Activated CD4-positive, alpha-beta T cell treated with anti-CD3 and anti-CD28 coated beads for 36 hours (primary cell): ENCODE data around the gene CDY2A. TPM values are rescaled to one million over a fixed set of nuclear protein-coding genes. Genes with fewer than 3 reads are reported as not detected.
"Not testable (repeated sequence)": the region's sequence is repeated elsewhere in the genome, so short reads cannot be mapped to it uniquely, and the experiment has no call there.

ENCODE experiments used
- ATAC-seq: fragments of 200-7000 bp; cut with Tn5 transposase; one replicate; pipeline ENCODE4 v1.10.0; 2021; ENCODE audit warnings: mild to moderate bottlenecking, moderate library complexity
- CTCF ChIA-PET: fragments of 350-600 bp; sonication (Branson Sonifier 250); formaldehyde crosslinking; loops from one replicate; lab custom pipeline; 2021; ENCODE audit warnings: antibody characterized with exemption; lab: Charles Lee
- POLR2A ChIA-PET: fragments of 350-600 bp; sonication (Branson Sonifier 250); formaldehyde crosslinking; loops from one replicate; lab custom pipeline; 2021; ENCODE audit warnings: antibody characterized with exemption, inconsistent platforms; lab: Charles Lee
- DNase-seq: peaks from one replicate; pipeline ENCODE4 v3.0.0-alpha.2; 2020
- H3K27ac Mint-ChIP-seq: one replicate; pipeline ENCODE4 v1.8.0; 2021; ENCODE audit warnings: mixed read lengths
- H3K27me3 Mint-ChIP-seq: one replicate; pipeline ENCODE4 v1.8.0; 2021; ENCODE audit warnings: mixed read lengths
- H3K36me3 Mint-ChIP-seq: one replicate; pipeline ENCODE4 v1.8.0; 2021; ENCODE audit warnings: low read depth, mixed read lengths
- H3K4me1 Mint-ChIP-seq: one replicate; pipeline ENCODE4 v1.8.0; 2021; ENCODE audit warnings: mixed read lengths
- H3K4me3 Mint-ChIP-seq: one replicate; pipeline ENCODE4 v1.8.0; 2021; ENCODE audit warnings: mild to moderate bottlenecking, moderate library complexity, mixed read lengths
- H3K9me3 Mint-ChIP-seq: one replicate; pipeline ENCODE4 v1.8.0; 2021; ENCODE audit warnings: low read depth, mixed read lengths
- intact Hi-C, 2 experiments: fragments of 100-400 bp; cut with DNase I in 1 of 2; cut with micrococcal nuclease in 1 of 2; formaldehyde crosslinking; loops; one replicate each; pipeline versions ENCODE4 v1.14.2 to v1.15.1; 2022 to 2024; cut with DNase I, micrococcal nuclease
- total RNA-seq, 2 experiments: library from RNA; stranded (reverse); gene quantifications; one replicate each; pipeline ENCODE4 v1.2.3, GENCODE V29; 2021

Gene CDY2A
- total RNA-seq, 2 experiments from 2014 or later: not detected

GRCh38 chrY:18056473-18056872 lies 30.9 kb downstream of the CDY2A start:
- DNase-seq, H3K4me3 Mint-ChIP-seq, ATAC-seq, H3K27ac Mint-ChIP-seq, H3K36me3 Mint-ChIP-seq, H3K9me3 Mint-ChIP-seq, CTCF ChIA-PET, POLR2A ChIA-PET, H3K27me3 Mint-ChIP-seq, H3K4me1 Mint-ChIP-seq, intact Hi-C loops: not testable (repeated sequence)

- H3K9me3 Mint-ChIP-seq, POLR2A ChIA-PET, H3K4me1 Mint-ChIP-seq, intact Hi-C loops, H3K27me3 Mint-ChIP-seq, H3K4me3 Mint-ChIP-seq, ATAC-seq, CTCF ChIA-PET, H3K27ac Mint-ChIP-seq, H3K36me3 Mint-ChIP-seq, DNase-seq: not testable (repeated sequence)
Measured at GRCh38 chrY:18073464-18073863, 47.9 kb downstream of the CDY2A start.

Other genes starting within 250 kb of the CDY2A start
- not detected for gene CDY2B, start 145.6 kb upstream of the CDY2A start, total RNA-seq